ENCODE results near the gene CTTN. TPM values are rescaled to one million over a fixed set of nuclear protein-coding genes. Genes with fewer than 3 reads are reported as not detected.

Gene CTTN
- 369 and 441 TPM in 2 replicates for total RNA-seq

DNA sequence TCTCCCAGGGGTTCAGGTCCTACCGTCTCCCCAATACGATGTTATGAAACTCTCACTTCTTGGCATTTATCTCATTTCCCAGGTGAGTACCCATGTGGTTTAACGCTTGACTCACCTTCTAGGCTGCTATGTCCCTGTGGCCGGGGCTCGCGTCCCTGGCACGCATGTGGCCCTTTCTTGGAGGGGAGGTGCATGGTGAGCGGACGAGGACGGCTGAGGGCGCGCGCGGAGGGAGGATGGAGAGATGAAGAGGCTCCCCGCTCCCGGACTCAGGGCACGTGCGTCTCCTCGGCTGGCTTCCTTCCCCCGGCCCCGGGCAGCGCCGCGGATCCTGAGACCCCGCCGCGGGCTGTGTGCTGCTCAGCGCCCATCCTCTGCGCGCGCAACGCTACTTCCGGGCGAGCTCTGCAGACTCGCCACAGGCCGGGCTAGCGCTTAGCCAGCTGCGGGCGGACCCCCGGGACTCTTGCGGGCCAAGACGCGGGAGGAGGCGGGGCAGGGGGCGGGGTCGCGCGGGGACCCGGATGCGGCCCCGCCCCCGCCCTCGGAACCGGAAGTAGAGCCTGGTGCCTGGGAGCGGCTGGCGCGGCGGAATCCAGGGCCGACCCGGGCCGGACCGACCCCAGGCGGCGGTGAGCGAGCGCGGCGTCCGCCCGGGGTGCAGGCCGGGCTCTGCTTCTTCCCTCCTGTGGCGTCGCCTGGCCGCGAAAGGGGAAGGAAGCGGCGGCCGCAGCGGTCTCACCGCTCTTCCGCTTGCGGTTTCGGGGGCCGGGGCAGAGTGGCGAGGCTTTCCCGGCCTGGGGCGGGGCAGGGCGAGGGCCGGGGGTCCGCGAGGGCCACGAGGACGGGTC is at the start of gene CTTN:
Gene CTTN (plus strand): TSS at position 547 of the 851 bp plus-strand sequence. CDS start 8,769 bp downstream, outside the sequence.
- DNase-seq = peak; percentile 84

DNA sequence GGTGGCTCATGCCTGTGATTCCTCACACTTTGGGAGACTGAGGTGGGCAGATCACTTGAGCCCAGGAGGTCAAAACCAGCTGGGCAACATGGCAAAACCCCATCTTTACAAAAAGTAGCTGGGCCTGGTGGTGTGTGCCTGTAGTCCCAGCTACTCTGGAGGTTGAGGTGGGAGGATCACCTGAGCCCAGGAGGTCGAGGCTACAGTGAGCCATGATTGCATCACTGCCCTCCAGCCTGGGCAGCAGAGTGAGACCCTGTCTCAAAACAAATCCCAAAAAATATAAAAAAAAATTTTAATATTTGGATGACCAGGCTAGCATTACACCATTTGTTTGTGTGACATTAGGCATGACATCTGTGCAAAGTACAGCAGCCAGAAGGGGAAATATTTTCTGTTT is 49.7 kb upstream of the CTTN start:
- no peak for DNase-seq

DNA sequence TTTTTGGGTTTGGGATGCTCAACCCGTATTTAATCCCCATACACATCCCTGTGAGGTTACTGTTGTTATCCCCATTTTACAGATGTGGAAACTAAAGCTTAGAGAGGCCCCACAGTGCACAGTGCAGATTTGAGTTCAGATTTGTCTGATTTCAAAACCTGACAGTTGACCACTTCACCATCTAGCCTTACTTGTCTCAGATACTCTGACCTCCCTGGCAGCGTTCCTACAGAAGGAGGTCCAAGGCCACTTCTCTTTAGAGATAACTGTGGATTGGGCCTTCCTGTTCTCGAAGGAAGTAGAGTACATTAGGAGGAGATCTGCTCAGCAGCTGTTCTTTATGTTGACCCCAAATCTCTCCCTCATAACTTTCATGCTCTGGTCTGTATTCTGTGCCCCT is 46.7 kb upstream of the CTTN start:
- no peak for DNase-seq

GRCh38 chr11:70352100-70352499 is 46.2 kb upstream of the CTTN start:
- DNase-seq = no peak

DNA sequence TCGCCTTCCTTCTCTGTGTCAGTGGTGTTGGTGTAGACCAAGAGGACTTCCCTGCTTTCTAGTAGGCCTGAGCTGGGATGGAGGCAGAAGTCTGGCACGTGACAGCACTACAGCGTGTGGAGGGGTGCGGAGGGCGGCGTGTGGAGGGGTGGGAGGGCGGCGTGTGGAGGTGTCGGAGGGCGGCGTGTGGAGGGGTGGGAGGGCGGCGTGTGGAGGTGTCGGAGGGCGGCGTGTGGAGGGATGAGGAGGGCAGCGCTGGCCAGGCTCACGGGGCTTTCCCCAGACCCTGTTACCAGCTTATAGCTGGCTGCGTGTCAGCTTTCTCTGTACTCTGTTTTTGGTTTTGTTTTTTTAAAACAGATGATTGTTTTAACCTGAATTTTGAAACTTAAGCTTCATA is 45.7 kb upstream of the CTTN start:
- DNase-seq = no peak

GRCh38 chr11:70353329-70353728 is 45.0 kb upstream of the CTTN start:
- no peak for DNase-seq

GRCh38 chr11:70353900-70354568 is 44.3 kb upstream of the CTTN start:
- no peak for DNase-seq

GRCh38 chr11:70354629-70355028 is 43.7 kb upstream of the CTTN start:
- DNase-seq = no peak

GRCh38 chr11:70358753-70359152 is 39.6 kb upstream of the CTTN start:
- no peak for DNase-seq

- DNase-seq = no peak
Measured at GRCh38 chr11:70359451-70360205, 38.7 kb upstream of the CTTN start.

DNA sequence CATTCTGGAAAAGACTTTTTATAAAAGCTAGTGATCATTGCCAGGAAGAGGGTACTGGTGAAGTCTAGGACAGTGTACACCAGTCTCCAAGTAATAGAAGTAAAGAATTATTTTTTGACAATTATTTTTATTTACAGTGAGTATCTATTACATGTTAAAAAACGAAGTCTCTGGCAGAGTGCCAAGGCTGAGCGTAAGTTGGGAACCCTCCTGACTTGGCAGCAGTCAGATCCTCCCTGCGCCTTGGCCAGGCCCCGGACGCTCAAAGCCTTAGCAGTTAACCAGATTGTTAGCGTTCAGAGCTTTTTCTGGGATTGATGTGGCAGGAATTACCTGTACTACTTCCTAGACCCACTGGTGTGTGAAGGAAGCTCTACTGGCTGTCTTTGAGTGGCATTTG is 38.1 kb upstream of the CTTN start:
- DNase-seq = no peak

DNA sequence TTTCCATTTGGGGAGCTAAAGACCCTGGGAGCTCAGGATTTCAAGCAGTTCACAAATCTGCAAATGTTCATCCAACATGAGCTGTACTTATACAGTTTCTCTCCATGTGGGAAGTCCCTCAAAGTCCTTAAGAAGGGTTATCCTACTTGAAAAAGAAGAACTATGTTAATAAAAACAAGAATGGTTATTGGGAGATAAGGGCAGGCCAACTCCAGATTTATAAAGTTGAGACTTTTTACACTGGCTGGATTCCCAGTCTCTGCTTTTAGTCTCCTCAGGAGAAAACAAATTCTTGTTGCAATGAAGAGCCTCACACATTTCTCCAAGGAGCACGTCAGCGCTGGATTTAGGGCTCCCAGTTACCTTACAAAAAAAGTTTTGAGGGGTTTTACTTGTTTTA is 34.2 kb upstream of the CTTN start:
- no peak for DNase-seq

GRCh38 chr11:70364745-70365543 is 33.4 kb upstream of the CTTN start:
- no peak for DNase-seq

DNA sequence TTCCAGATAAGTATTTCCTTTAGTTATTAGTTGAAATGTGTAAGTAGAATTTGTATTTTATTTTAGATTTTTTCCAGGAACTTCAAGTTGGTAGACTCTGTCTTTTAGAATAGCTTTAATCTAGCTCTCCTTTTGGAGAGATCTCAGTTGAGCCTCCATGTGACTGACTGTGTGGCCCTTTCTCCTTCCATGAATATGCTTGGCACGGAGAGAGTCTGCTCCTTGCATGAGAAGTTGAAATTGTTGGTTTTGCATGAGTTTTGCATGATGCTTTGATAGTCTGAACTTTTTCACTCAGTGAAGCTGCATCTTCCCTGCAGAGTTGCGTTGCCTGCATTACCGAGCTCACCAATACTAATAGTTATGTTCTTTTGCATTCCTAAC is 32.8 kb upstream of the CTTN start:
- DNase-seq = no peak

DNA sequence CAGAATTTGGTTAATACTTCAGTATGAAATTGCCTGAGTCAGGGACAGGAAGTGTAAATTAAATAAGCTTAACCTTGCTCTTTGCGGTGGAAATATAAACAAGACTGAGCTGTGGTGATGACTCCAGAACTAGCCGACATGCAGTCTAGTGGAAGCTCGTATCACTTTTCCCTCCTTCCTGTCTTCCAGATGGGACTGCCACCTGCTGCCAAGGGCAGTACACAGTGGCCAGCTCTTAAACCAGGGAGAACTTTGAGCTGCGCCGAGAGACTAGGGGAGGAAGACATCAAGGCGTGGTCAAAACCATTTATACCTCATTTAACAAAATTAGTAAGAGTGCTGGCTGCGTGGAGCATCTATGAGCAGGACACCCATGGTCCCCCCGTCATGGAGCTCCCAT is 31.3 kb upstream of the CTTN start:
- peak; percentile 50 for DNase-seq

DNA sequence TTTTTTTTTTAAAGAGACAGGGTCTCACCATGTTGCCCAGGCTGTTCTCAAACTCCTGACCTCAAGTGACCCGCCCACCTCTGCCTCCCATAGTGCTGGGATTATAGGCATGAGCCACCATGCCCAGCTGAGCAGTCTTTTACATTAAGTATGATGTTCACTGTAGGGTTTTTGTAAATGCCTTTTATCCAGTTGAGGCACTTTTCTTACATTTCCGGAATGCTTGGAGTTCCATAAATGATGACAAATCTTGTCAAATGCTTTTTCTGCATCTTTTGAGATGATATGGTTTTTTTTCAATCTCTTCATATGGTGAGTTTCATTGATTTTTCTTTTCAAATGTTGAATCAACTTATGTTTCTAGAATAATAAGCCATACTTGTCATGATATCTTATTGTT is 29.4 kb upstream of the CTTN start:
- DNase-seq = no peak

GRCh38 chr11:70371241-70371640 is 27.1 kb upstream of the CTTN start:
- no peak for DNase-seq

- no peak for DNase-seq
Measured at GRCh38 chr11:70372076-70372475, 26.3 kb upstream of the CTTN start.

DNA sequence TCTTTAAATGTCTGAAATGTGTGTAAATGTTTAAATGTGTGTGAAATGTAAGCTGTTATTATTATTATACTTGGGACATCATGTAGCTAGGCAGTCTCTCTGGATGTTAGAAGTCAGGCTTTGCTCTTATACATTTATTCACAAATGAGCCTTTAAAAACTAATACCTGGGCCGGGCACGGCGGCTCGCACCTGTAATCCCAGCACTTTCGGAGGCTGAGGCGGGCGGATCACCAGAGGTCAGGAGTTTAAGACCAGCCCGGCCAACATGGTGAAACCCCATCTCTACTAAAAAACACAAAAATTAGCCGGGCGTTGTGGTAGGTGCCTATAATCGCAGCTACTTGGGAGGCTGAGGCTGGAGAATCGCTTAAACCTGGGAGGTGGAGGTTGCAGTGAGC is 21.7 kb upstream of the CTTN start:
- DNase-seq = no peak

- no peak for DNase-seq
Measured at GRCh38 chr11:70377645-70378044, 20.7 kb upstream of the CTTN start.

DNA sequence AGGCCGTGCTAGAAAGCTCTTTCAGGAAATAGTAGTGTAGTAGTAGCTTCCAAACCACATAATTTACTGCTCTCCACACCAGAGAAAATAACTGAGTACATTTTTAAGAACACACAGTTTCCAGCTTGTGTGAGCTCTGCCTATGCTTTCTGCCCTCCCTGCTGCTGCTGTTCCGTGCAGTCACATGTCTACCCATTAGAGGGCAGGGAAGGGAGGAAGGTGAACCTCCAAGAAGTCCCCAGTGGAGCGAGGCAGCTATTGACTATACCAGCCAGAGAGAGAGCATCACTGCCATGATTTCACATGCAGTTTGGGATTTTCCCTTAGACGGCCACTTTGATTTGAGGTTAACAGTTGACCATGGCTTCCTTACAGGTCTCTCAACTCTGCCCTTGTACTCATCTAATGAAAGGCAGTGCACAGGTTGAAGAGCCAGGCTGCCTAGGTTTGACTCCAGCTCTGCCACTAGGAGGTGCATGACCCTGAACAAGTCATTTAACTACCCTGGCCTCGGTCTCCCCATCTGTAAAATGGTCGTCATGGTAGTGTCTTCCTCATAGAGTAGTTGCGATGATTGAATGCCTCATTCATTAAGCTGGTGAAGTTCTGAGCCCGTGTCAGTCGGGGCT is 19.7 kb upstream of the CTTN start:
- DNase-seq = no peak

- no peak for DNase-seq
Measured at GRCh38 chr11:70381350-70381749, 17.0 kb upstream of the CTTN start.
